H1 (cell line): Measurements from ENCODE around the gene HSPA4L. TPM values are rescaled to one million over a fixed set of nuclear protein-coding genes. Genes with fewer than 3 reads are reported as not detected.

Experiments
- CTCF ChIA-PET: fragments of 300-600 bp; sonication (Branson Sonifier 250); formaldehyde crosslinking; loops from one replicate; lab custom pipeline; 2021; ENCODE audit not compliant: partially characterized antibody; lab: Charles Lee
- POLR2A ChIA-PET: fragments of 300-600 bp; sonication (Branson Sonifier 250); formaldehyde crosslinking; loops from one replicate; lab custom pipeline; 2021; ENCODE audit warnings: inconsistent platforms; ENCODE audit not compliant: partially characterized antibody; lab: Charles Lee
- DNase-seq, 2 experiments: peaks; one replicate each; pipeline versions ENCODE4 v3.0.0 to v3.0.0-alpha.2; 2010 to 2022; ENCODE audit warnings: low spot score in 2 of 2, low read depth in 1 of 2, mixed read lengths in 1 of 2
- FAIRE-seq: peaks from 2 replicates; lab custom pipeline; 2011; peaks lifted over from hg19 to GRCh38; lab: Jason Lieb, UNC
- H2AFZ ChIP-seq: 2 replicates; pipeline ENCODE4 v1.8.1; 2012; ENCODE audit warnings: low read length, inconsistent platforms
- H2AK5ac ChIP-seq: 2 replicates; pipeline ENCODE4 v1.6.1; 2013; ENCODE audit warnings: low read depth, low read length
- H2BK120ac ChIP-seq: replicated peaks from 2 replicates; pipeline ENCODE3; 2013; ENCODE audit warnings: low read depth, low read length, inconsistent platforms
- H2BK12ac ChIP-seq: 2 replicates; pipeline ENCODE4 v1.6.1; 2013; ENCODE audit warnings: low read depth, low read length
- H2BK15ac ChIP-seq: 2 replicates; pipeline ENCODE4 v1.6.1; 2013; ENCODE audit warnings: low read length
- H2BK20ac ChIP-seq: 2 replicates; pipeline ENCODE4 v1.6.1; 2013; ENCODE audit warnings: low read length
- H2BK5ac ChIP-seq: 2 replicates; pipeline ENCODE4 v1.6.1; 2013; ENCODE audit warnings: low read depth, low read length
- H3K14ac ChIP-seq: 2 replicates; pipeline ENCODE4 v1.6.1; 2013; ENCODE audit warnings: inconsistent platforms; ENCODE audit not compliant: insufficient read length
- H3K18ac ChIP-seq: 2 replicates; pipeline ENCODE4 v1.6.1; 2013; ENCODE audit warnings: low read length; ENCODE audit errors: extremely low read depth
- H3K23ac ChIP-seq: 2 replicates; pipeline ENCODE4 v1.6.1; 2013; ENCODE audit warnings: inconsistent platforms; ENCODE audit not compliant: insufficient read length
- H3K23me2 ChIP-seq: 2 replicates; pipeline ENCODE4 v1.6.1; 2013; ENCODE audit warnings: low read depth, low read length
- H3K27ac ChIP-seq: 2 replicates; pipeline ENCODE4 v1.6.1; 2011; ENCODE audit warnings: low read depth, low read length, inconsistent platforms
- H3K27me3 ChIP-seq, 4 experiments: replicated peaks in 1 of 4; 1 replicate in 1 of 4; 2 replicates in 3 of 4; pipeline versions ENCODE4 v1.6.1 to v1.8.1; 2011 to 2013; ENCODE audit warnings: low read length in 3 of 4, mild to moderate bottlenecking in 3 of 4, inconsistent platforms in 2 of 4, mixed read lengths in 2 of 4, moderate library complexity in 1 of 4; ENCODE audit not compliant: control insufficient read depth in 3 of 4, insufficient read depth in 3 of 4; ENCODE audit errors: extremely low read depth in 1 of 4
- H3K36me3 ChIP-seq, 4 experiments: 2 replicates each; pipeline versions ENCODE4 v1.6.1 to v1.8.1; 2011 to 2013; ENCODE audit warnings: mild to moderate bottlenecking in 4 of 4, low read length in 3 of 4, moderate library complexity in 2 of 4, control low read depth in 1 of 4, inconsistent platforms in 1 of 4; ENCODE audit not compliant: insufficient read depth in 4 of 4, control insufficient read depth in 2 of 4
- H3K4ac ChIP-seq: replicated peaks from 2 replicates; pipeline ENCODE3; 2013; ENCODE audit warnings: low read length, low read depth, mixed read lengths, inconsistent platforms; ENCODE audit not compliant: insufficient read length
- H3K4me1 ChIP-seq, 4 experiments: replicated peaks in 1 of 4; 1 replicate in 1 of 4; 2 replicates in 3 of 4; pipeline versions ENCODE4 v1.6.1 to v1.8.1; 2011 to 2013; ENCODE audit warnings: low read length in 3 of 4, inconsistent platforms in 2 of 4, mixed read lengths in 1 of 4; ENCODE audit not compliant: insufficient read depth in 4 of 4, control insufficient read depth in 3 of 4
- H3K4me2 ChIP-seq, 2 experiments: 2 replicates each; pipeline versions ENCODE4 v1.6.1 to v1.8.1; 2011 to 2013; ENCODE audit warnings: low read depth in 2 of 2, low read length in 2 of 2, control low read depth in 1 of 2, inconsistent platforms in 1 of 2, mild to moderate bottlenecking in 1 of 2; ENCODE audit not compliant: insufficient read depth in 1 of 2
- H3K4me3 ChIP-seq, 4 experiments: fragments of 200-600, 300-600 bp in 1 of 4; sonication (generic), shearing (Covaris generic), sonication (Bioruptor Twin) in 1 of 4; 2 replicates each; pipeline versions ENCODE4 v1.5.1 to v1.8.1; 2011 to 2016; ENCODE audit warnings: low read length in 4 of 4, low read depth in 3 of 4, control low read depth in 2 of 4, inconsistent platforms in 2 of 4, mild to moderate bottlenecking in 2 of 4, mixed read lengths in 1 of 4, moderate library complexity in 1 of 4; ENCODE audit not compliant: insufficient read depth in 2 of 4; ENCODE audit errors: extremely low read depth in 1 of 4
- H3K56ac ChIP-seq: replicated peaks from 2 replicates; pipeline ENCODE3; 2013; ENCODE audit warnings: low read depth, mild to moderate bottlenecking, mixed read lengths, low read length, inconsistent platforms; ENCODE audit not compliant: insufficient read length
- H3K79me1 ChIP-seq: 2 replicates; pipeline ENCODE4 v1.6.1; 2013; ENCODE audit warnings: low read depth, low read length, control low read depth
- H3K79me2 ChIP-seq, 2 experiments: 2 replicates each; pipeline versions ENCODE4 v1.6.1 to v1.8.1; 2012 to 2013; ENCODE audit warnings: low read length in 2 of 2, mild to moderate bottlenecking in 2 of 2, inconsistent platforms in 1 of 2; ENCODE audit not compliant: insufficient read depth in 2 of 2, control insufficient read depth in 1 of 2
- H3K9ac ChIP-seq, 4 experiments: replicated peaks in 1 of 4; 1 replicate in 1 of 4; 2 replicates in 3 of 4; pipeline versions ENCODE4 v1.6.1 to v1.8.1; 2011 to 2013; ENCODE audit warnings: low read depth in 3 of 4, low read length in 3 of 4, control low read depth in 2 of 4, mild to moderate bottlenecking in 2 of 4, moderate library complexity in 2 of 4, inconsistent platforms in 1 of 4; ENCODE audit errors: extremely low read depth in 1 of 4
- H3K9me3 ChIP-seq, 2 experiments: 2 replicates each; pipeline versions ENCODE4 v1.6.1 to v1.8.1; 2012 to 2013; ENCODE audit warnings: mild to moderate bottlenecking in 2 of 2, moderate library complexity in 2 of 2, control low read depth in 1 of 2, inconsistent platforms in 1 of 2, low read depth in 1 of 2, low read length in 1 of 2, mixed read lengths in 1 of 2; ENCODE audit not compliant: insufficient read depth in 2 of 2
- H4K20me1 ChIP-seq, 2 experiments: replicated peaks in 1 of 2; 2 replicates each; pipeline versions ENCODE3 to v1.8.1; 2011 to 2013; ENCODE audit warnings: inconsistent platforms in 2 of 2, low read length in 2 of 2, mild to moderate bottlenecking in 1 of 2; ENCODE audit not compliant: insufficient read depth in 2 of 2, control insufficient read depth in 1 of 2
- H4K5ac ChIP-seq: 2 replicates; pipeline ENCODE4 v1.6.1; 2013; ENCODE audit warnings: low read length, low read depth, mixed read lengths, inconsistent platforms; ENCODE audit not compliant: insufficient read length
- H4K8ac ChIP-seq: 2 replicates; pipeline ENCODE4 v1.8.0; 2013; ENCODE audit warnings: mild to moderate bottlenecking, moderate library complexity, low read length, inconsistent platforms; ENCODE audit not compliant: insufficient read depth; ENCODE audit errors: extremely low read depth
- H4K91ac ChIP-seq: replicated peaks from 2 replicates; pipeline ENCODE3; 2013; ENCODE audit warnings: low read length, mixed read lengths, inconsistent platforms; ENCODE audit not compliant: insufficient read length
- BRCA1 ChIP-seq: IDR thresholded peaks from 2 replicates; pipeline ENCODE4 v1.6.1; 2012; ENCODE audit warnings: low read depth, low read length, improper control_type of control experiment
- CEBPB ChIP-seq: IDR thresholded peaks from 2 replicates; pipeline ENCODE4 v1.6.1; 2012; ENCODE audit warnings: low read depth, low read length
- CTBP2 ChIP-seq: IDR thresholded peaks from 2 replicates; pipeline ENCODE4 v1.7.0; 2011; ENCODE audit warnings: borderline replicate concordance, mild to moderate bottlenecking, moderate library complexity, mixed read lengths, low read length; ENCODE audit not compliant: insufficient read depth, insufficient read length
- FOSL1 ChIP-seq: IDR thresholded peaks from 2 replicates; pipeline ENCODE4 v1.6.1; 2011; ENCODE audit warnings: mild to moderate bottlenecking, low read depth, low read length, moderate library complexity; ENCODE audit not compliant: insufficient read depth
- GTF2F1 ChIP-seq: IDR thresholded peaks from 2 replicates; pipeline ENCODE4 v1.6.1; 2012; ENCODE audit warnings: low read depth, low read length, improper control_type of control experiment, borderline replicate concordance
- JUN ChIP-seq: IDR thresholded peaks from 2 replicates; pipeline ENCODE4 v1.6.1; 2011; ENCODE audit warnings: low read depth, mild to moderate bottlenecking, improper control_type of control experiment, low read length
- POLR2AphosphoS5 ChIP-seq: IDR thresholded peaks from 2 replicates; pipeline ENCODE4 v1.6.1; 2011; ENCODE audit warnings: low read depth, low read length
- RBBP5 ChIP-seq: IDR thresholded peaks from 2 replicates; pipeline ENCODE4 v1.7.1; 2012; ENCODE audit warnings: low read depth, mild to moderate bottlenecking, inconsistent platforms, low read length, moderate library complexity, borderline replicate concordance
- RNF2 ChIP-seq: fragments of 200-900, 300-1000 bp; sonication (generic); IDR thresholded peaks from 2 replicates; pipeline ENCODE4 v1.7.1; 2016; ENCODE audit warnings: borderline replicate concordance, low read depth, mild to moderate bottlenecking, antibody characterized with exemption, low read length; ENCODE audit not compliant: poor library complexity, severe bottlenecking; ENCODE audit errors: missing control alignments
- RXRA ChIP-seq: IDR thresholded peaks from 2 replicates; pipeline ENCODE4 v1.6.1; 2011; ENCODE audit warnings: low read depth, mild to moderate bottlenecking, low read length, moderate library complexity; ENCODE audit not compliant: insufficient read depth
- SAP30 ChIP-seq: fragments of 300-600 bp; sonication (generic); IDR thresholded peaks from 2 replicates; pipeline ENCODE4 v1.7.1; 2012; ENCODE audit warnings: low read length, moderate library complexity, mild to moderate bottlenecking, inconsistent platforms; ENCODE audit not compliant: insufficient read depth, insufficient replicate concordance
- SP2 ChIP-seq: IDR thresholded peaks from 2 replicates; pipeline ENCODE4 v1.6.1; 2012; ENCODE audit warnings: mild to moderate bottlenecking, low read length, inconsistent platforms
- WGBS, 2 experiments: shearing (Covaris generic) in 1 of 2; methylation state at CpG; one replicate each; pipeline versions ENCODE4 v1.1.6 to v1.1.7; 2013 to 2015; ENCODE audit warnings: low lambda C conversion rate in 2 of 2, mixed read lengths in 2 of 2, inconsistent platforms in 1 of 2, low coverage in 1 of 2, missing lambda C conversion rate in 1 of 2; ENCODE audit not compliant: insufficient replicate concordance in 2 of 2, insufficient coverage in 1 of 2, insufficient read length in 1 of 2; ENCODE audit errors: extremely low coverage in 1 of 2, missing lambda C conversion rate in 1 of 2; 5-methylcytosine and 5-hydroxymethylcytosine counted together
- polyA plus RNA-seq, 7 experiments: library from polyadenylated mRNA; depleted of rRNA in 3 of 7; stranded (reverse) in 5 of 7; unstranded in 2 of 7; fragments of >200 nt in 5 of 7; fragments of 200-250 nt in 2 of 7; gene quantifications; 1 replicate in 5 of 7; 2 replicates in 1 of 7; 4 replicates in 1 of 7; pipeline versions ENCODE4 v1.2.1 to v1.2.3, GENCODE V29; 2011 to 2013; ENCODE audit warnings: missing spikeins in 2 of 7, mixed read lengths in 2 of 7
- total RNA-seq: library from RNA; stranded (reverse); fragmentation: NEBNext Ultra II Directional; extraction: Animal tissue kit (Norgen Biotek cat#: 25700); gene quantifications from 2 replicates; pipeline ENCODE4 v1.2.1, GENCODE V29; 2021
- TF ChIP-seq, protein P1 (sequence below): IDR thresholded peaks from 2 replicates; pipeline ENCODE4 v1.6.1; 2012; ENCODE audit warnings: inconsistent platforms

The HSPA4L gene
- total and polyA plus RNA-seq, 2 of the 8 experiments (the other 6 are each of a cell fraction or from before 2014, with no cell fraction given): 0.65 to 4.7 TPM

DNA sequence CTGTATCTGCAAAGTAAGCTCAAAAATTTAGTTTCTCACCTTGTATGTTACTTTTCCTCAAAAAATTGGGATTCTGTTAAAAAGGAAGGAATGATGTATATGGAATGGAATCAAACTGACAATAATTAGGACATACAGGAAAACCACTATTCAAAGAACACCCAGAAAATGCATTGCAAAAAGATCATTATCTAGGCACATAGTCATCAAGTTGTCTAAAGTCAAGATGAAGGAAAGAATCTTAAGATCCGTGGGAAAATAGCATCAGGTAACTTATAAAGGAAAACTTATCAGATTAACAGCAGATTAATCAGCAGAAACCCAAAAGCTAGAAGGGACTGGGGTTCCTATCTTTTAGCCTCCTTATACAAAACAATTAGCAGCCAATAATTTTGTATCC is 75.5 kb downstream of the HSPA4L start:
- Histone ChIP-seq H4K5ac (no peak overlapping the region), H3K4ac (no peak overlapping the region), H3K9ac (no peak overlapping the region), H2BK5ac (no peak overlapping the region), H4K91ac (no peak overlapping the region), H3K18ac (no peak overlapping the region), H2BK20ac (no peak overlapping the region), H2BK12ac (no peak overlapping the region), H2BK15ac (no peak overlapping the region), H2AFZ (no peak overlapping the region), H3K9me3 (0 out of 4 replicates have a peak, but pooled peaks cover 0 to 4% of the 10 kb centered on the region in 2 experiments), H3K4me3 (no peak overlapping the region), H3K23ac (no peak overlapping the region), H2AK5ac (no peak overlapping the region), H3K14ac (no peak overlapping the region), H3K79me2 (peaks cover 0 to 3% of the 10 kb centered on the region in 2 experiments; a peak in 1 of 4 replicates), H3K27me3 (no peaks in the 10 kb centered on the region), H3K4me2 (0 out of 4 replicates have a peak overlapping the region, but pooled peaks of 1 of the 2 experiments have one; percentile 52), H3K56ac (no peak overlapping the region), H3K36me3 (no peaks in the 10 kb centered on the region), H3K23me2 (no peaks in the 10 kb centered on the region), H4K8ac (no peak overlapping the region), H2BK120ac (no peak overlapping the region), H4K20me1 (no peaks in the 10 kb centered on the region), H3K27ac (no peak overlapping the region), H3K79me1 (no peaks in the 10 kb centered on the region), H3K4me1 (peaks cover 2 to 15% (median 8%) of the 10 kb centered on the region in 4 experiments; a peak in 6 of 7 replicates)
- ChIA-PET CTCF (interaction anchor here (0.7 kb wide), 1 partner anchor 21 kb away, joined by 3 read pairs; no protein-coding TSS in a partner anchor), POLR2A (no interaction called here)
- DNase-seq (no peak), FAIRE-seq (no peak)
- WGBS, 2 experiments: 85% methylated on average over 1 of the region's 1 CpG; no CpG with 5 or more reads in 1 of the 2 experiments
- TF ChIP-seq RXRA (no peak), SAP30 (no peak), CTBP2 (no peak), RBBP5 (no peak), RNF2 (no peak), CEBPB (no peak), SP2 (no peak), FOSL1 (no peak), BRCA1 (no peak), JUN (no peak), GTF2F1 (no peak), POLR2AphosphoS5 (no peak)
- TF ChIP-seq, protein P1, sequence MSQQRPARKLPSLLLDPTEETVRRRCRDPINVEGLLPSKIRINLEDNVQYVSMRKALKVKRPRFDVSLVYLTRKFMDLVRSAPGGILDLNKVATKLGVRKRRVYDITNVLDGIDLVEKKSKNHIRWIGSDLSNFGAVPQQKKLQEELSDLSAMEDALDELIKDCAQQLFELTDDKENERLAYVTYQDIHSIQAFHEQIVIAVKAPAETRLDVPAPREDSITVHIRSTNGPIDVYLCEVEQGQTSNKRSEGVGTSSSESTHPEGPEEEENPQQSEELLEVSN: no peak
